ENCODE results near the gene SCEL.

SCEL gene

DNA sequence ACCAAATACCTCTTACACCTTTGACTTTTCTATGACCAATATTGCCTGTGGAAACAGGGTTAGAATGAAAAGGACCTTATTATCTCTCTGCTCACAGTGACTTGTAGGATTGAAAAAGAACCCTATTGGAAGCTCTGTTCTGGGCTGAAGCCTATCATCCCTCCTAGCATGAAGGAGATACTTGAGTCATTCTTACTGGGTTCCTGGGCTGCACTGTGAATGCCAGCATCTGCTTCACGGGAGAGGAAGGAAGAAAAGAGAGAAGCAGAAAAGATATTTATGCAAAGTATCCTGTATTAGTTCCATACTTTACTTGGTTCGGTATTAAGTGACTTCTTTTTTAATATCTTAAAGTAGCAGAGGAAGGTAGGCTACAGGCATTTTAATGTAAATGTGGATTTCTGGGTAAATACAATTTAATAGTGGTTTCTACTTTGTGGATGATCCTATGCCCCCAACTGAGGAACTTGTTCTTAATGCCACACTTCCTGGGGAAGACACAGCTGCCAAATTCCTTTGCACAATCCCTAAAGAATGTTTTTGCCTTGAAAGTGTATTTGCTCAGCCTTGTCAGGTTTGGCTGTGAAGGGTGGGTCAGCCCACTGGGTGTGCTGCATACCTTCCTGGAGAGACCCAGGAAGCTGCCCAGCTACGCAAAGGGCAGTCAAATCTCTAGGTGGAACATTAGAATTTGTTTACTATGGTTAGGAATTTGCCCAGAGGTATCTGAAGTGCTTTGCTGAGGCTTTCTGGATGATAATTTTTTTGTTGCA, 13.7 kb upstream of the SCEL start:
- no peak for DNase-seq (ENCODE audit: low read depth in 1 of 2, low spot score in 1 of 2)

DNA sequence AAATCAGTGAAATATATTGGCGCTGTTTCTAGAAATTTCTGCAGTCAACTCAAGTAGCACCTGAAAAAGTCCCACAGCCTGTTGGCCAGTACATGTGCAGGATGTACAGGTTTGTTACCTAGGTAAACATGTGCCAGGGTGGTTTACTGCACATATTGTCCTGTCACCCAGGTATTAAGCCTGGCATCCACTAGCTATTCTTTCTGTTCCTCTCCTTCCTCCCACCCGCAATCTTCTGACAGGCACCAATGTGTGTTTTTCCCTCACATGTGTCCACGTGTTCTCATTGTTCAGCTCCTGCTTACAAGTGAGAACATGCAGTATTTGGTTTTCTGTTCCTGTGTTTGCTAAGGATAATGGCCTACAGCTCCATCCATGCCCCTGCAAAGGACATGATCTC, 13.1 kb upstream of the SCEL start:
- DNase-seq (ENCODE audit: low read depth in 1 of 2, low spot score in 1 of 2), result no peak

DNA sequence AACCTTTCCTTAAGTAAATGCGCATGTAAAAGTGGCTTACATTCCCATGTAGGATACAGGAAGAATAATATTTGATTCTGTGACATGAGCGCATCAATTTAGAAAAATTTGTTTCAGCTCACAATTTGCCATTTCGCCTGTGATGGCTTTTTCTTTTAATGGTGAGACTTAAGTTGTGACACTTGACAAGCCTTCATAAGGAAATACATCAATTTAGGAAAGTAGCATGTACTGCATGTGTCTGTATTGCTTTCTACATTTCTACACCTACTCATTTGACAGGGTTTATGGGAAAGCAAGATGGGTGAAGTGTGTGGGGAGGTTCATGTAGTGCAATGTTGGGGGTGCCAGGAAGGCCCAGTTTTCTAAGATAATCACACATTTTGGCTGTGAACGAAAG, 12.1 kb upstream of the SCEL start:
- DNase-seq (ENCODE audit: low read depth in 1 of 2, low spot score in 1 of 2), result no peak

DNA sequence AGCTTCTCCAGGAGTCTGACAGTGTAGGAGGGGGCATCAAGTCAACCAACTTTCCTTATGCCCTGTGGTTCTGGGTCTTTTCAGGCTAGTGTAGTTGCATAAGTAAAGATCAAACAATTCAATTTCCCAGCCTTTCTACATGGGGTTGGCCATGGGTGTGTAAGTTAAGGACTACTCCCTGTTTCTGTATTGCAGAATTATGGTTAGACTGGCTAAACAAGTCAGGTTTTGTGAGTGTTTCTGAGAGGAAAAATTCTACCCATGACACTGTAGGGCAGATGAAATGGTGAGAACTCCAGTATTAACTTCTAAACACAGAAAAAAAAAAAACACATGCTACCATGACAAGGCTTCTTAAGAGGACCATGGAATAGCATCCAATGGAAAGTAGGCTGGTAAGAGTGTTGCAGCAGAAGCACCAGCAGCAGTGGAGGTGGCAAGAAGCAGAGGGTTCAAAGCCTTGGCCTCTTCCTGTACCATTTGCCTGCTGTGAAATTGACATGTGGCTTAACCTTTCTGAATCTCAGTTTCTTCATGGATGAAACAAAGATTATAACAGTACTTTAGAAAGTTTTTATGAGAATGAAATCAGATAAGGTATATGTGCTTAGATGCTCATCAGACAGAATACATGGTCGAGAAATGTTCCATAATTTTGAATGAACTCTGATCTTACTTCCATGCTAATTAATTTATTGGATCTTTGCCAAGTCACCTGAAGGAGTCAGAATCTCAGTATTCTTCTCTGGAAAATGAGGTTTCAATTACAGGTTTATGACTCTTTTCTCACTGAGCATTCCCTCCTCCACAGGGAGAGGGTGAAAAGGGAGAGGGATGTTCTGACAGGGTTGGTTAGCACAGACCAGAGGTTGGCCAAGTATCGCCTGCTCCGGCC, 11.4 kb upstream of the SCEL start:
- DNase-seq (ENCODE audit: low read depth in 1 of 2, low spot score in 1 of 2), result no peak

DNA sequence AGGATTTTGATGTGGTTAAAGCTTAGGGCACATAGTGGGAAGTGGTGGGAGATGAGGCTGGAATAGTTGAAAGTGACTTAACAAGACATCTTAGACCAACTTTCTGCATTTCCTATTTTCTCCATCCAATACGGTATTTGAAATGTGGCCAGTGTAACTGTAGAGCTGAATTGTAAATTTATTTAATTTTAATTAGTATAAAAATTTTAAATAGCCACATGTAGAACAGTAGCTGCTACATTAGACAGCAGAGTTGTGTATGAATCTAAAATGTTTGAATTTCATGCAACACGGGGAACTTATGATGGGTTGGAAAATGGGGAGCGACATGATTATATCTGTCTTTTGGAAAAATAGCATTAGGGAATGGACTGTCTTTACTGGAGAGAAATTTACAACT, 7.1 kb upstream of the SCEL start:
- no peak for DNase-seq (ENCODE audit: low read depth in 1 of 2, low spot score in 1 of 2)

DNA sequence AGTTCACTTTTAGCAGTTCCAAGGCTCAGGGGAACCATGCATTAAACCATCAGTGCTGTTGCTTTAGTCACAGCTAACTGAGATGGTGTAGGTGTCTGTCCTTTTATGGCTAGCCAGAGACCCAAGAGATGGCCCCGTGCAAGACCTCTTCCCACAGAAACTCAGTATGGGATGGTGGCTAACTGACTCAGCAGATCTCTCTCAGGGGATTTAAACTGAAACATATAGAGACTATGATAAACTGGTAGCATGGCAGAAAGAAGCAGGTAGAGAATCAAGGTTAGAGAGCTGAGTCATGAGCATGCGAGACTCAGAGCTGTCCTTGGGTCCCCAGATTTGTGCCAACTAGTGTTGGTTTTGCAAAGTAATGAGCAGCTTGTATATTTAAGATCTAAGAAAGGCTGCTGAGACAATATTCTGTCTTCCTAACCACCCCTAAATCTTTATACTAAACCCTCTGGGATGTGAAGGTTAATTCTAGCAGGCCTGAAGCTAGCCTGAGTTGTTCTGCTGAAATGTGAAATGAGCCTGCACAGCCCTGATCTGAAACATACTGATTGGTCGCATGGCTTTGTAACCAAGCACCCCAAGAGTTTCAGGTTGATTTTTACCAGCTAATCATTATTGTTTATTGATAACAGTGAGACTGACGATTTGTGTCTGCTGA, 6.5 kb upstream of the SCEL start:
- no peak for DNase-seq (ENCODE audit: low read depth in 1 of 2, low spot score in 1 of 2)

DNA sequence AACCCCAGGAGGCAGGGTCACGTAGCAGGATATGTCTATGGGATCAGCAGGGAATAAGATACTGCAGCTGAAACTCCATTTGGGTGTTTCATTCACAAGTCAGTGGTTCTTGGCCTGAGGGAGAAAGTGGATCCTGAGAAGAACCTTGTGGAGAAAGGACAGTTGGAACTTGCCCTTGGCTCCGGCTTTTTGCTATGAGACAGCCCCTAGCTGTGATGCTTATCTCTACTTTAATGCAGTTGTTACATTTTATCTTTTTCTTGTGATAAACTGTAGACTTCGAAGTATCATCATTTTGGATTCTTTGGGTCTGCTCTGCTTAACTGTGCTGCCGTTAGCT, 6.0 kb upstream of the SCEL start:
- no peak for DNase-seq (ENCODE audit: low read depth in 1 of 2, low spot score in 1 of 2)

DNA sequence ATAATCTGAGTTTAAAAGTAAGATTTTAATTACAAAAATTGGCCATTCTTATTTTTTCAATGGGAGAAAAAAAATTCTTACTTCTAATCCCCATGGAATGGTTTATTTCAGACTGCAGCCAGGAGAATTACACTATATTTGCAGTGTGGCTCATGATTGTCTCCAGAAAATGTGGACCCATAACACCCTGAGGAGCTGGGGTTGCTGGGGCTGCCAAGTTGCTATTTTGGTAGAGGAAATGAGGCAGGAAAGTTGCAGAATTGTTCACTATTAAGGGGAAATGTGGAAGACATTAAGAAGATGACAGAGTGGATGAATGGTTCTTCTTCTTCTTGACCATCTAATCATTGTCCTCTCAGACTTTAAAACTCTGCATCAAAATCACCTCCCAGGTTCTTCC, 4.6 kb upstream of the SCEL start:
- DNase-seq (ENCODE audit: low read depth in 1 of 2, low spot score in 1 of 2), result no peak

DNA sequence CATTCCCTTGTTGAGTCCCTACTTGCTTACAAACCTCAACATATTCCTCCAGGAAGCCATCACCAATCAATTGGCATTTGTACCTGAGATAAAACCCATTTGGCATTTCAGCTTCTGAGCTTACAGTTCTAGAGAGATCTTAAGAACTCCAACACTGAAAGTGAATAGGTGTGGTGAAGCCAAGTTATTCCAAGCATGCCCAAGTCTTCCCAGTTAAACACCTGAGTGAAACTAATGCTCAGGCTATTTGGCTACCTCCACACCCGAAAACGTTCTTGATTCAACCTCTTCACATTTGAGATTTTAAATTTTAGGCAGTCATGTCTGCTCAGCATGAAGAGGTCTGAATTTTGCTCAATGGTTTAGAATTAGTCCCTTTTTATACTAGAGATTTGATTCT, 2.5 kb upstream of the SCEL start:
- DNase-seq (ENCODE audit: low read depth in 1 of 2, low spot score in 1 of 2), result no peak

DNA sequence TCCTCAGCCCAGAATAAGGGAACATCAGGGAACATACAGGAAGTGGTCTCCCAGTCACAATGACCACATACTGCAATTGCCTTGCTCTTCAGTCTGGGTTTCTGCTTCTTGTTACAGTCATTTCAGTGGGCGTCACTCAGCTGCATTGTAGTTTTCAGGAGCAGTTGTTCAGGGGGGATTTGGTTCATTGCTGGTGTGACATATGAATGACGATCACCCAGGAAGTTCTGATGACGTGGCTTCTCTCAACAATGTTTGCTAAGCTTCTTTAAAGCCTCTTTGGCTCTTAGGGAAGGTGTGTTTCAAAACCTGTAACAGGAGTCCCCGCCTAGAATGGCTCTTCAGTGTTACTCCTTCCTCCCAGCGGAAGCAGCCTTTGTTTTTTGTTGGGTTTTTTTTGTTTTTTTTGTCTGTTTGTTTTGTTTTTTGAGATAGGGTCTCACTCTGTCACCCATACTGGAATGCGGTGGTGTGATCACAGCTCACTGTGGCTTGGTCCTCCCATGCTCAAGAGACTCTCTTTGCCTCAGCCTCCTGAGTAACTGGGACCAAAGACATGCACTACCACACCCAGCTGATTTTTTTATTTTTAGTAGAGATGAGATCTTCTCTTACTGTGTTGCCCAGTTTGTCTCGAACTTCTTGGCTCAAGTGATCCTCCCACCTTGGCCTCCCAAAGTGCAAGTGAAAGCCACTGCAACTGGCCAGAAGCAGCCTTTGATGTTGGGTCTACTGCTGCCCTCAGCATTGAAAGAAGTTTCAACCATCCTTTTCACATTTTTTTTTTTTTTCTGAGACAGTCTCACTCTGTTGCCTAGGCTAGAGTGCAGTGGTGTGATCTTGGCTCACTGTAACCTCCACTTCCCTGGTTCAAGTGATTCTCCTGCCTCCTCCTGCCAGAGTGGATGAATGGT, 1.4 kb upstream of the SCEL start:
- no peak for DNase-seq (ENCODE audit: low read depth in 1 of 2, low spot score in 1 of 2)

DNA sequence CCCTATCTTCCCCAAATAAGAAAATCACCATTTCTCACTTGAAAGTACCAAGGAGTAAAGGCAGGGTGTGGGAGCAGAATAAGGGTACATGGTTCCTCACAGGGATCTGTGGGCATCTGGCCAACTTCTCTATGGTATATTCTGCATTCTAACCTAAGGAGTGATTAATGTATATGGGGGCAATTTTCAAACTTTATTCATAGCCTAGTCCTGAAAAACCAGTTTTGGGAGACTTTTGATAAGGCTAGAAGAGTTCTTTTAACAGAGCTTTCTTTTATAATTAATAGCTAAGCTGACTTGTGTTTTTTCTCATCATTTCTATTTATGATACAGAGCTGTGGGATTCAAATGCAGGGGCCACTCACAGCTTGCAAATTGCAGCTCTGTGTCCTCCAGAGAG, 852 bp downstream of the SCEL start:
- no peak for DNase-seq (ENCODE audit: low read depth in 1 of 2, low spot score in 1 of 2)

DNA sequence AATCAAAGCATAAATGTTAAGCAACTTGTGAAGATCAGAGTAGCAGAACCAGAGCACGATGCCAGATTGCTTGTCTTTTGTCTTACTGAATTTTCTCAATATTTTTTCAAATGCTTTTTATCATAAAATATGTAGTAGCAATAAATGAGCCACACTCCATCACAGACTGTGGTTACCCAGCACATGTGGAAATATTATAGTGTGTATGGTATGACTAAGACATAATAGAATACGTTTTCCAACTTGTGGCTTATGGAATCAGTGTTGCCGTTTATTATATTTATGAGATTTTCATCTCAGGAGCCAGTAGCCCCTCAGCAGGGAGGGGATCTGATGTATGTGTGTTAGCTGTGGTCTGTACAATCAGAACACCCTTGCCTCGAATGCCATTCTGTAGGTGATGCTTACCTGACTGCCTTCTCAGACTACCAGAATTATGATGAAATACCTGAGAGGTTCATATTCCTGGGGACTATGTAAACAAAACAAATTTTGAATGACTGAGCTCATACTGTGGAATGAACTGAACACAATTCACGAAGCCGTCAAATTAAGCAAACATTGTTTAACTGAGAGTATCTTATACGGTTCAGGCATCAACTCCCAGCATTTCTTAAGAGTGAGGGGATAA, 1.9 kb downstream of the SCEL start:
- no peak for DNase-seq (ENCODE audit: low read depth in 1 of 2, low spot score in 1 of 2)

DNA sequence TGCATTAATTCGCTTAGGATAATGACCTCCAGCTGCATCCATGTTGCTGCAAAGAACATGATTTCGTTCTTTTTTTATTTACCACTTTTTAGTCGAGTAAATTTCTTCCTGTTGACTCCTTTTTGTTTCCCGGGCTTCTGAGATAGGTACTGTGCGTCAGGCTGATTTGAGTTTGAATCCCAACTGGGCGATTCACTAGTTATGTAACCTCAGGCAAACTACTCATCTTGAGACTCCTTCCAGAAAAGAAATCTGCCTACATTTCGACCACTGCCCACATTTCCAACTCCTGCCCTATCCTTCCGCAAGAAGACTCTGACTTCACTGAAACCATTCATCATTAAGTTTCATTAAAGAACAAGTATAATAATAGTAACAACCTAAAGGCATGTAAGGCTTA, 8.2 kb downstream of the SCEL start:
- DNase-seq (ENCODE audit: low read depth in 1 of 2, low spot score in 1 of 2), result no peak

DNA sequence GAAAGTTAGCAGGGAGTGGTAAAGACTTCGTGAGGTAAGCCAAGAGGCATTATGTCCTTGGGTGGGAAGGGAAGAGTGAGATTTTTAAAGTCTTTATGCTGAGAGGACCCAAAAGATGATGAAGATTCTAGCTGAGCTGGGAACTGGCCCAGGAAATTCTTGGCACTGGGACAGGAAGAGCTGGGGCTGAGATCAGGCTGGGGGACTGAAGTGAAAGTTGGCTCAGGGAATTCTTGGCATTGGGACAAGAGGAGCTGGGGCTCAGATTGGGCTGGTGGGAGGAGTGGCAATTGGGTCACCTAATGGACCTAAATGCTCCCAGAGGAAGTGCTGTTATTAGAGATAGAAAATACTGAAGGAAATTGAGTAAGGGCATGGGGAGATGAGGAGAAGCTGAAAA, 8.8 kb downstream of the SCEL start:
- no peak for DNase-seq (ENCODE audit: low read depth in 1 of 2, low spot score in 1 of 2)

DNA sequence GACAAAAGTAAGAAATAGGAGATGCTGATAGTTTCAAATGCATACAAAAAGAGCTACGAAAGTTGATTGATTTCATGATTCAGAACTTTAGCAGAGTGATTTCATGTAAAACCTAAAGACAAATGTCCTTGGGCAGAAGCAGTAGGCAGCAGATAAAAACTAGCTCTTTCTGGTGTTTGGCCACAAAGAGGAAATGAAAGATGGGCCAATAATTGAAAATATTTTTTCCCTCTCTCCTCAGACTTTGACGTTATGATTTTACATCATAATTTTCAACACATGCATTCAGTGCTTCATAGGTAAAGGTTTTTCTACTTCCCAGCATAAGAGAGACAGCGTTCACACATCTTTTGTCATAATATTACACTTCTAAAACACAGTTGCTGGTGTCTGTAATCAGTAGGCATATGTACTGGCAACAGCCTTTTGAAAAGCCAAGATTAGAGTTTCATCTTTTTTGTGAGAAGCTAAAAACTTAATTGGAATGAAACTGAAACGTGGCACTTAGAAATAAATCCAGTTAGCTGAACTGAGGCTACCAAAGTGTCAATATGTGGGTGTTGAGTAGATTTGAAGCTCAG, 9.3 kb downstream of the SCEL start:
- DNase-seq (ENCODE audit: low read depth in 1 of 2, low spot score in 1 of 2), result no peak

DNA sequence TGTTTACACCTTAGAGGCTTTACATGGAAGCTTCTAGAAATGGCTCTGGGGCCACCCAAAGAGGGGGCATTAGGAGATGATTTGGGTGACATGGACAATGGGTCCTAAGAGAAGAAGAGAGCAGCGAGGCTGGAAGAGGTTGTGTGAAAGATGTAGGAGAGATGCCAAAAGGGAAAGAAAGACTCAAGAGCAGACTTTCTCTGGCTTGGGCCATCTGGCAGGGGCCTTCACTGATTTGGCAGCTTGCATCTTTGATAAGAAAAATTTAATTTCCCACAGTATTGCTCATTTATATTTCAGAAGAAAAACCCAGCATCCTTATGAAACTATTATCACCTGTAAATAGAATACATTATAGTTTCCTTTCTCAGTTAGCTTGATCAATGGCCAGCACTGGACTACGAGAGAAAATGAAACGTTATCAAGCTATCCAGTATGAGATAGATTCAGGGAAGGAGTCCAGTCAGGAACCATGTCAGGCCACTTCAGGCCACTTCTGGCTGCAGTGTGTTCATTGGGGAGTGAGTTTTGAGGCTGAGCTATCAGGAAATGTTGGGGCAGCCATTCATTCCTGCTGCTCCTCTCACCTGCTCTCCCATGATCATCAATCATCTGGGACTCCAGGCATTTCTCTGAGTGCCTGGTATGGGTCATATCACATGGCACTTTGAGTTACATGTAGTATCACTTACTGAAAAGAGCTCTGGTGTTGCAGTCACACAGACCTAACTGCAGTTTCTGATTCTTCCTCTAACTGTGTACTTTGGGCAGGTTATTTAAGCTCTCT, 10.3 kb downstream of the SCEL start:
- DNase-seq (ENCODE audit: low read depth in 1 of 2, low spot score in 1 of 2), result no peak

DNA sequence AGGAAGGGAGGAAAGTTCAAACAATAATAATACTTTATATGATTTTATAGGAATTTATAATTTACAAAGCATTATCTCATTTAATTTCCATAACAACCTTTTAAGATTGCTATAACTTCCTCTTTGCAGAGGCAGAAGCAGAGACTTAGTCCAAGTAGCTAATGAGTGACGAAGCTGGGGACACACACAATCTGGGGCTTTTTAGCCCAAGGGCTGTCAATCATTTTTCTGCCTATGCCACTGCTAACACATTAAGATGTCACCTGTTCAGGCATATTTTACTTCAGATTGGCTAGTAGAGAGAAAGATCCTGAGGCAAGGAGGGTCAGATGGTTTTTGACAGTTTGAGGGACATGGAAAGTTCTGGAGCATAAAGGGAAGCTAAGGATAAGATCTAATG, 12.6 kb downstream of the SCEL start:
- no peak for DNase-seq (ENCODE audit: low read depth in 1 of 2, low spot score in 1 of 2)

DNA sequence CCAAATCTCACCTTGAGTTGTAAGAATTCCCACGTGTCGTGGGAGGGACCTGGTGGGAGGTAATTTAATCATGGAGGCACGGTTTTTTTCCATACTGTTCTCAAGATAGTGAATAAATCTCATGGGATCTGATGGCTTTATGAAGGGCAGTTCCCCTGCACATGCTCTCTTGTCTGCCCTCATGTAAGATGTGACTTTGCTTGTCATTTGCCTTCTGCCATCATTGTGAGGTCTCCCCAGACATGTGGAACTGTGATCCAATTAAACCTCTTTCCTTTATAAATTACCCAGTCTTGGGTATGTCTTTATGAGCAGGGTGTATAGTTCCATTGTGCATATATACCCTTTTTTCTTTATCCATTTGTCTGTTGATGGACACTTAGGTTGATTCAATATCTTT, 13.1 kb downstream of the SCEL start:
- DNase-seq (ENCODE audit: low read depth in 1 of 2, low spot score in 1 of 2), result no peak

DNA sequence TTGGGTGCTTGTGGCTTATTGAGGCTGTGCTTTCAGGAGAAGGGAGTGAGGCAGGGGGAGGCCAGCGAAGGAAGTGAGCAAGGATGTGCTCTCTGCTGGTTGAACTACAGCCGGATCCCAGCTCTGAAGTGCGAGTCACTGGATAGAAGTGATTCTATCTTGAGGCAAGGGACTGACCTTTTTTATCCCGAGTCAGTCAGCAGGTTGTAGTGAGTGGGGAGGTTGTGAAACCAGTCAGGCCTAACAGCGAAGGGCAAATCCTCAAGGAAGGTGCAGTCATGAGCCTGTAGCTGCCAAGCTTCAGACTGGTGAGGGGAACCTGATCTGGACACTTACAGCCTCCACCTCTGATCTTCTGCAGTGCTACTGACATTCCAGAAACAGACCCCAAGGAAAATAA, 18.6 kb downstream of the SCEL start:
- DNase-seq (ENCODE audit: low read depth in 1 of 2, low spot score in 1 of 2), result no peak

DNA sequence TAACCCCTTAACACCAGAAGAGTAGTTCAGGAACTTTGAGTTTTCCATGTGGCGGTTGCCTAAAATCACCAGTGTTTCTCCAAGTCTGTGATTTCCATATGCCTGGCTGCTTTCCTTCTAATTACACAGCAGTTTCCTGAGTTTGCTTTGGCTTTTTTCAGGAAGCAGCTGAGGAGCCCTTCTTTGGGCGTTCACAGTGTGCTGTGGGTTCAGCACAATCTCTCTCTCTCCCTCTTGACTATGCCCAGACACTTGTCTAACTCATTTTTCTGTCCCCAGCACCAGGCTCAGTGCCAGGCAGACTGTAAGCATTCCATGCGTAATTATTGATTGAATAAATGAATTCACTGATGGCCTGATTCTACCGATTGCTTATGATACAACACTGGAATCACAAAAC, 19.7 kb downstream of the SCEL start:
- DNase-seq (ENCODE audit: low read depth in 1 of 2, low spot score in 1 of 2), result no peak

Data from activated T-helper 1 cell treated with anti-CD3 and anti-CD28 coated beads, Interleukin-2, amount 50 U/mL, for 16 hours (primary cell).